A549 treated with dexamethasone at 1 μM for 4 hours (cell line): Measurements from ENCODE around the gene ITGAD. TPM values are rescaled to one million over a fixed set of nuclear protein-coding genes. Genes with fewer than 3 reads are reported as not detected.

ENCODE experiments used
- total RNA-seq: library from RNA; stranded (reverse); fragments of 200-300 nt; extraction: Qiagen RNA extraction; gene quantifications from 5 replicates; pipeline ENCODE4 v1.2.3, GENCODE V29; 2022

The ITGAD gene
- total RNA-seq, result 0.02 to 0.10 TPM (median 0.05 TPM) in 4 of 5 replicates, not detected in the other

DNA sequence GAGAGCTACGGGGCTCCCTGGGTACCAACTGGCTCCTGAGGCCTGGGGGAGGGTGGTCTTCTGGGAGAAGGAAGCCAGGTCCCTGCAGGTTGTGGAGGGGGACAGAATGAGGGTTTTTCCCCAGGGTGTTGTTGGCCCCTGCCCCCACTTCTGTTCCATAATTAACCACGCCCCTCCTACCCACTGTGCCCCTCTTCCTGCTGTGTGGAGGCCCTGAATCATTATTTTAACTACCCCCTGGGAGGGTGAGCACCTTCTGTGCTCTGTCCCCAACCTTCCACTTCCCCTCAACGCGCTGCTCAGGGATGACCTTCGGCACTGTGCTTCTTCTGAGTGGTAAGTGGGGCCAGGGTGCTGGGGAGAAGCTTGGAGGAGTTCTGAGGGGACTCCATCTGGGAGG, at the start of gene ITGAD:
Gene ITGAD, plus strand, starts transcription at position 280 of the 400 bp plus-strand sequence. Its CDS starts 26 bp downstream, at position 306.

DNA sequence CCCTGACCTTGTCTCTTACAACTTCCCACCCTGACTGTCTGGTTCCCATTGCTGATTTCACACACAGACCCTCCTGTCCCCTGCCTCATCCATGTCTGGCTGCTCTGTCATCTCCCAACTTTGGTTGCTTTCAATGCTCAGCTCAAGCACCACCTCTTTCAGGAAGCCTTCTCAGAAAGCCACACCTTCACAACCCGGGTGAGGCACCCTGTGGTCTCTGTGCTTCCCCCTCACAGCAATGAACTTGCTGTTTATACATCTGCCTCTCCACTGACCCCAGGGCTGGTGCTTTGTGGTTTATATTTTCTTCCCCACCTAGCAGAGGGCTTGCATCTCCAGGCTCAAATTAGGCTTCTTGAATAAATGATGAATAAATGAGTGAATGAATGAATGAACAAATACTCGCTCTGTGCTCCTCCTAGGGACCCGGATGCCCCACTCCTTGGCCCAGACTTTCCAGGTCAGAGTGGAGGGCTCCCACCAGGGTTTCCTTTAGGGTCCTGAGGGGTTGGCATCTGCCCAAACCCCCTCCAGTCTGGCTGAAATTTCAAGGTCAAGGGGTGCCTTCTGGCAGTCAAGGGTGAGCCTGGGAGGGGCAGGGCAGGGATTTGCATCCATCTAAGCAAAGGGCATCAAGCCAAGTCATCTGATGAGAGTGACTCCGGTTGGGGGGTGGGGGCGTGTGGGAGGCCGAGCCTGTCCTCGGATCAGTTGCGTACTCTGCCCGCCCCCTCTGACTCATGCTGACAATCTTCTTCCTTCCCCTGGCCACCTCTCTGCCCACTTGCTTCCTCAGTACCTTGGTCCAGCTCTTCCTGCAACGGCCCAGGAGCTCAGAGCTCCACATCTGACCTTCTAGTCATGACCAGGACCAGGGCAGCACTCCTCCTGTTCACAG, 38.5 kb upstream of the ITGAD start, which contains the start of gene ITGAX:
Gene ITGAX, plus strand, starts transcription at position 783 of the 898 bp plus-strand sequence. Its CDS starts 79 bp downstream, at position 862.

DNA sequence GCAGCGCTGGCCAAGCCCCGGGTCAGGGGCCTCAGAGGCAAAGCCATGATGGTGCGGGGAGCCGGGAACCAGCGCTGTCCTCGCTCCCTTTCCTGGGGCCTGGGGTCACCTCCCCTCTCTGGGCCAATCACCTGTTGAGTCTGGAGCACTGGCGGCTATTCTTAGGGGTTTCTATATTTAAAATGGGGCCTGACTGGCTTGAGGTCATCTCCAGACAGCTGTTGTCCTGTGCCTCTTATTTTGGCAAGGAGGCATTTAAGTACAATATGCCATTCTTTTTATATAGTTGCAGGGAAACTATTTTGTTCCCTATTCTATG, 35.1 kb downstream of the ITGAD start, which contains the start of gene COX6A2:
Gene COX6A2, minus strand, starts transcription at position 82 of the 319 bp plus-strand sequence. Its CDS starts 35 bp downstream, at position 47.

DNA sequence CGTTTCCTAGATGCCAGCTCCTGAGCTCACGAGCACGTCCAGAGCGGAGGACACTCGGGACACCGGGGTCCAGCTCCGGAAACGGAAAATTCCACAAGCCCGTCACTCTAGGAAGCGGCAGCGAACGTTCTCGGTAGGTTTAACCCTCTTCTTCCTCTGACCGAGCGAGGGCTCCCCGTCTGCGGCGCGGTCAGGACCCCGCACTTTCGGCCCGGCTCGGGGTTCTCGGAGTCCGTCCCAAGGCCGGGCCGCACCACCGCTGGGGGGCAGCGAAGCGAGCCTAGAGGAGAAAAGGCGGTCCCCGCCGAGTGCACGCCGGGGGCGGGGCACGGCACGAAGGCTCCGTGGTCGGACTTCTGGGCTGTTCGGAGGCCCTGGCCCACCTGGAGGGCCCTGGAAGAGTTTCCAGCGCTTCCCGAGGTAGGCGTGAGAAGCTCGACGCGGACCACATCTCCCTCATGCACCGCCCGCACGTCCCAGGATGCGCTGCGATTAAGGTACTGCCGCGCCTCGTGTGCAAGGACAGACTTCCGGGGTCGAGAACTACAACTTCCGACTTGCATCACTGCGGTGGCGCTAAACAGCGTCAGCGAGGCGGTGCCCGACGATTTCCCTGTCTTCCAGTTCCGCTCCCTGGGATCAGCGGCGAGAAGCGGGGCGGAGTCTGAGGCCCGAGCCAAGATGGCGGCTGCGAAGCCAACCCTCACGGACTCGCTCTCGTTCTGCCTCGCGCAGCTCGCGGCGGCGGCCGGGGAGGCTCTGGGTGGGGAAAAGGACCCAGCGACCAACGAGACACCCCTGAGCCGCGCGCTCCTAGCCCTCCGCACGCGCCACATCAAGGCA, 65.9 kb downstream of the ITGAD start, which contains the start of gene ARMC5:
Gene ARMC5, plus strand, starts transcription at position 658 of the 843 bp plus-strand sequence. Its CDS starts 24 bp downstream, at position 682.

DNA sequence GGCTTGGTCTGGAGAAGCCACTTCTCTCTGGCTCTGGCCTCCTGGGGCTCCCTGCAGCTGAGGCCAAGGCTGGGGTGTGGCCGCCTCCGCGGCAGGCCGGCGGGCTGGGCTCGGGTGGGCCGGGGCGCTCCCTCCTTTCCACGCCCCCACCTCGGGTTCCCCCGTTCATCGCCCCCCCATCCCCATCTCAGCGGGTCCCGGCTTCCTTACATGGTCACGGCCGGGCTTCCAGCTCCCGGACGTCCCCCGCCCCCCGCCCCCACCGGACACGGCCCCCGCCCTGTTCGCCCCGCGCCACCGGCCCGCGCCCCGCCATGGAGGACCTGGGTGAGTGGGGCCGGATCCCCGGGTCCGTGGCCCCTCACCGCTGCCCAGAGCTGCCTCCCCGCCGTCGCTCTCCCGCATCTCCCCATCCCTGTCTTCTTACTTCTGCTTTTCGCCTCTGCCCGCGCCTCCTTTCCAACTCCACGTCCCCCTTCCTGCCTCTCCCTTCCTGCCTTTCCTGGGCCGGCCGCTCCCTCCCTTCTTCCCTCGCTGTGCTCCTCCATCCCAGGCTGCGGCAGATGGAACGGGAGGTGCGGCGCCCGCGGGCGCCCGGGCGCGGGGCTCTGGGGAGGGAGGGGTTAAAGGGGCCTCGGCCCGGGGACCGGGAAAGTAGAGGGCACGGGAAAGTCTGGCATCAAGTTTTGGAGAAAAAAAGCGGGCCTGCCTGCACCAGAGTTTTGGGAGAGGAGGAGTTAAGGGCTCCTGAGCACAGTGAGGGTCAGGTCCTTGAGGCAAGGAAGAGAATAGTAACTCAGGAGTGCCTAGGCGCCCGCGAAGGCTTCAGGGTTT, 79.0 kb downstream of the ITGAD start, which contains the start of gene TGFB1I1:
Gene TGFB1I1, plus strand, starts transcription at position 278 of the 834 bp plus-strand sequence. Its CDS starts 37 bp downstream, at position 315.

Other genes with a start within 250 kb of the ITGAD start
- 0.62 to 1.4 TPM (median 0.99 TPM) in 5 replicates for gene PRSS36, start 243.3 kb upstream of the ITGAD start, total RNA-seq
- 541 to 618 TPM (median 565 TPM) in 5 replicates for gene FUS, start 213.2 kb upstream of the ITGAD start, total RNA-seq
- gene PYCARD, start 190.6 kb upstream of the ITGAD start, total RNA-seq, result 26.3 to 36.4 TPM (median 31.3 TPM) in 5 replicates
- 0.01 to 0.06 TPM (median 0.03 TPM) in 5 replicates for gene TRIM72, start 179.2 kb upstream of the ITGAD start, total RNA-seq
- gene PYDC1, start 176.2 kb upstream of the ITGAD start, total RNA-seq, result not detected in 5 replicates
- 1.2 to 1.8 TPM (median 1.8 TPM) in 5 replicates for gene ITGAM, start 133.4 kb upstream of the ITGAD start, total RNA-seq
- gene ITGAX, start 38.2 kb upstream of the ITGAD start, total RNA-seq, result 0.76 to 1.8 TPM (median 1.0 TPM) in 5 replicates
- gene COX6A2, start 35.0 kb downstream of the ITGAD start, total RNA-seq, result not detected in 5 replicates
- gene ZNF843, start 49.5 kb downstream of the ITGAD start, total RNA-seq, result 0.09 to 0.27 TPM (median 0.15 TPM) in 5 replicates
- 6.3 to 14.5 TPM (median 11.1 TPM) in 5 replicates for gene ARMC5, start 66.2 kb downstream of the ITGAD start, total RNA-seq
- gene TGFB1I1, start 78.8 kb downstream of the ITGAD start, total RNA-seq, result 42.8 to 62.0 TPM (median 54.3 TPM) in 5 replicates
- 0.11 to 0.24 TPM (median 0.14 TPM) in 5 replicates for gene SLC5A2, start 89.8 kb downstream of the ITGAD start, total RNA-seq
- 37.6 to 54.0 TPM (median 50.3 TPM) in 5 replicates for gene RUSF1, start 115.1 kb downstream of the ITGAD start, total RNA-seq
- gene AHSP, start 134.6 kb downstream of the ITGAD start, total RNA-seq, result not detected in 5 replicates